ENCODE data around the gene ENDOG. TPM values are rescaled to one million over a fixed set of nuclear protein-coding genes. Genes with fewer than 3 reads are reported as not detected.

Gene ENDOG
- total and polyA plus RNA-seq, 5 experiments from 2014 or later, result 15.0 to 34.0 (median 16.3) TPM

DNA sequence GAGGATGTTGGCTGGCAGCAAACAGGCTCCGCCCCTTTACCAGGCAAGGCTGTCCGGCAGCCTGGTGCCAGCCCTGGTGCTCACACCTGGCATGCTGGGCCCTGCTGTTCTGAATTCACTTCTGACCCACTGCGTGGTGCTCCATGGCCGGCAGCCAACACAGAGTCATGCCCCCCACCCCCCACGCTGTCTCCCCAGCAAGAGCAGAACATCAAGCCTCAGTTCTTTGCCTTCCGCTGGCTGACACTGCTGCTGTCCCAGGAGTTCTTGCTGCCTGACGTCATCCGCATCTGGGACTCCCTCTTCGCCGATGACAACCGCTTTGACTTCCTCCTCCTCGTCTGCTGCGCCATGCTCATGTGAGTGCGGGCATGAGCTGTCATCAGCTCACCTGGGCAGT lies 12.6 kb upstream of the ENDOG start:
- H3K27ac Mint-ChIP-seq, result peak overlapping the region in 2 of 10 donors; percentile 67 to 85
- H3K4me1 Mint-ChIP-seq, result peaks cover 0 to 2% (median 0%) of the 10 kb centered on the region in 4 donors
- ATAC-seq, result no peak

DNA sequence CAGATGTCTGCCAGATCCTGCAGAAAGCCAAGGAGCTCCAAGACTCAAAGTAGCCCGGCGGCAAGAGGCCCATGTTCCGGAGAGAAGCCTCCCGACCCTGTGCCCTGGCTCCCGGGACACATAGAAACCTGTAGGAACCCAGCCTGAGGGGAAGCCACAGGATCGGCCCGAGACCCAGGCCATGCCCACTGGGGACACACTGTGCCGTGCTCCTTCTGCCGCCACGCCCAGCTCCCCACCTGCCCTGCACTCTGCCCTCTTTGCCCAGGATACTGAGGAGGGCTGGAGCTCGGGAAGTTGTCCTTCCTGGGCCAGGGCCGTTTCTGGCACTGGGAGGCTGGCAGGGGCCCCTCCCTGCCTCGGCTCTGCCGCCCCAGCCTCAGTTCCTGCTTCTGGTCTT lies 10.5 kb upstream of the ENDOG start:
- H3K27me3 Mint-ChIP-seq, result no peaks in the 10 kb centered on the region
- peaks cover 0 to 2% (median 0%) of the 10 kb centered on the region in 4 donors for H3K4me1 Mint-ChIP-seq
- ATAC-seq, result no peak
- POLR2A ChIA-PET, result no interaction called here
- H3K9me3 Mint-ChIP-seq, result no peaks in the 10 kb centered on the region
- H3K27ac Mint-ChIP-seq, result no peak overlapping the region
- DNase-seq, result no peak
- H3K4me3 Mint-ChIP-seq, result no peak overlapping the region
- peaks cover 0 to 38% (median 9%) of the 10 kb centered on the region in 3 donors for H3K36me3 Mint-ChIP-seq

More for the DNA sequence above, 12.6 kb upstream of the ENDOG start:
- Mint-ChIP-seq H3K27me3 (no peaks in the 10 kb centered on the region), H3K4me3 (no peak overlapping the region), H3K36me3 (peaks cover 0 to 57% (median 9%) of the 10 kb centered on the region in 3 donors), H3K9me3 (no peaks in the 10 kb centered on the region)
- DNase-seq, result no peak
- POLR2A ChIA-PET, result interaction anchor here (0.9 kb wide), 1 partner anchor 10 kb away, joined by 3 read pairs; no protein-coding TSS in a partner anchor

DNA sequence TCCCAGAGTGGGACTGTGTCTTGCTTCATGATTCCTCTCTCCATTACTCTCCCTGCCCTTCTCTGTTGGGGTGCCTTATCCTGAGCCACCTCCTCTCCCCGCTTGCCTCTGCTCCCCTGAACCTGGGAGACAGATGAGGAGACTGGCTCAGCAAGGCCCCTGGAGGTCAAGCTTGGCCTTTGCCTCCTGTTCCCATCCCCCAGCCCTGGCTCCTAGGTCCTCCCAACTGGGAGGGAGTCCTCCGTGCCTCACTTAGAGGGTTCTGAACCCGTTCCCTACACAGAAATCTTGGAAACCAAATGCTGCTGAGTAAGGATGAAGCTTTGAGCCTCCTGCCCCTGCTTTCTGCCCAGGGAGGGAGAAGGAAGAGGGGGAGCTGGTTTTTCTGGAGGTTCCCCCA lies 9.8 kb upstream of the ENDOG start:
- no peak for ATAC-seq
- Mint-ChIP-seq H3K27ac (peak overlapping the region in 2 of 10 donors; percentile 11 to 57), H3K4me1 (peaks cover 0 to 2% (median 0%) of the 10 kb centered on the region in 4 donors), H3K27me3 (no peaks in the 10 kb centered on the region), H3K9me3 (no peaks in the 10 kb centered on the region), H3K36me3 (peaks cover 0 to 31% (median 7%) of the 10 kb centered on the region in 3 donors), H3K4me3 (no peak overlapping the region)
- DNase-seq, result no peak
- POLR2A ChIA-PET, result interaction anchor here (0.6 to 1.2 kb wide), 2 partner anchors 10 to 153 kb away, joined by 3 read pairs; partner anchors contain the start of gene ENDOG

DNA sequence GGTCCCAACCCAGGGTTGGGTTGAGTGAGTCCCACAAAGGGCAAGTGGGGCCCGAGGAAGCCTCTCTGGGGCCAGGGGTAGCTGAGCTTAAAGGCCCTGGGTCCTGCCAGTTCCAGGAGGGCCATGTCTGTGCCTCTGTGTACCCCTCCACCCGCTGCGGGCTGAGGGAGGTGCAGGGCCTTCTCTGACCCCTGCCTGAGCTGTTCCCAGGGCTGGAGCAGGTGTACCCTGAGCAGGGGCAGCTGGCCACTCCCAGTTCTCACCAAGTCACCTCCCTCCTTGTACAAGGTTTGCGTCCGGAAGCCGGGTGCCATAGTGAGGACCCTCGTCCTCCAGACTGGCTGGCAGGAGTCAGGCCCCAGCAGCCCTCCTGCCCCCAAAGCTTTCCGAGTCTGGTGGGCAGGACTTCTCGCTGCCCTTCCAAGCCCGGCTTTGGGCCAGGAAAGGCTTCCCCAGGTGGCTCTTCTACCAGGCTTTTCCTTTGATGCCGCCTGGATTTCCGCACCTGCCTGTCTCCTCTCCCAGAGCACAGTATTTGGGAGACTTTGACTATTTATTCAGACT lies 9.2 kb upstream of the ENDOG start:
- H3K9me3 Mint-ChIP-seq, result no peaks in the 10 kb centered on the region
- no peaks in the 10 kb centered on the region for H3K27me3 Mint-ChIP-seq
- no peak for DNase-seq
- H3K27ac Mint-ChIP-seq, result peak overlapping the region in 1 of 10 donors; percentile 56
- H3K36me3 Mint-ChIP-seq, result peaks cover 0 to 25% (median 6%) of the 10 kb centered on the region in 3 donors
- POLR2A ChIA-PET, result interaction anchor here (0.5 to 1.2 kb wide), 2 partner anchors 9 to 276 kb away, joined by 3 to 5 read pairs; partner anchors contain the start of gene ENDOG
- H3K4me3 Mint-ChIP-seq, result no peak overlapping the region
- ATAC-seq, result no peak
- peaks cover 0 to 2% (median 0%) of the 10 kb centered on the region in 4 donors for H3K4me1 Mint-ChIP-seq

DNA sequence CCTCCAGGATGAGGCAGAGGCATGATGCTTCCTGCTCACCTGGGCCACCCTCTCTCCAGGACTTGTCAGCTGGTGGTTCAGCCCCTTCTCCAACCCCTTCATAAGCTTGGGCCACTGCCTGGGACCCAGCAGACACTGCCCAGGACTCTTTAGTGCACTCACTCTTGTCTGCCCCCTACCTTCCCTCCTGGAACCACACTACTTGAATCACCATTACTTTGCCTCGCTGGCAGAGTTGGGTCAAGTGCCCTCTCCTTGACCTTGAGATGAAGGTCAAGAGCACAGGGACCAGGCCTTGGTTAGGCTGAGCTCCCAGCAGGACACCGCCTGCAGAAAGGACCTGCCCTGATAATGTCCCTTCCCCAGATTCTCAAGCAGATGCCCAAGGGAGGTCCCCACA lies 8.5 kb upstream of the ENDOG start:
- no peak overlapping the region for H3K4me3 Mint-ChIP-seq
- no peaks in the 10 kb centered on the region for H3K9me3 Mint-ChIP-seq
- peaks cover 0 to 2% (median 0%) of the 10 kb centered on the region in 4 donors for H3K4me1 Mint-ChIP-seq
- H3K36me3 Mint-ChIP-seq, result peaks cover 0 to 20% (median 6%) of the 10 kb centered on the region in 3 donors
- no peak for DNase-seq
- peak overlapping the region in 5 of 10 donors; percentile 7 to 91 (median 56) for H3K27ac Mint-ChIP-seq
- peak in 1 of 2 donors; percentile 18 for ATAC-seq
- POLR2A ChIA-PET, result interaction anchor here (0.5 to 1.2 kb wide), 2 partner anchors 8 to 277 kb away, joined by 3 to 5 read pairs; partner anchors contain the start of gene ENDOG
- H3K27me3 Mint-ChIP-seq, result no peaks in the 10 kb centered on the region

DNA sequence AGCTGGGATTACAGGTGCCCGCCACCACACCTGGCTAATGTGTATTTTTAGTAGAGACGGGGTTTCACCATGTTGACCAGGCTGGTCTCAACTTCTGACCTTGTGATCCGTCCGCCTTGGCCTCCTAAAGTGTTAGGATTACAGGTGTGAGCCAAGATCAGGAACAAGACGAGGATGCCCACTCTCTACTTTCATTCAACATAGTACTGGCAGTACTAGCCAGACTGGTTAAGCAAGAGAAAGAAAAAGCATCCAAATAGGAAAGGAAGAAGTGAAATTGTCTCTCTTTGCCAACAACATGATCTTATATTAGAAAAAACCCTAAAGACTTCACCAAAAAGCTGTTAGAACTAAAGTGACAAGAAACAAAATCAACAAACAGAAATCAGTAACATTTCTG lies 7.4 kb upstream of the ENDOG start:
- POLR2A ChIA-PET, result no interaction called here
- peak overlapping the region in 3 of 10 donors; percentile 10 to 56 (median 54) for H3K27ac Mint-ChIP-seq
- no peaks in the 10 kb centered on the region for H3K9me3 Mint-ChIP-seq
- H3K27me3 Mint-ChIP-seq, result no peaks in the 10 kb centered on the region
- H3K4me1 Mint-ChIP-seq, result peaks cover 0 to 2% (median 0%) of the 10 kb centered on the region in 4 donors
- no peak overlapping the region for H3K4me3 Mint-ChIP-seq
- DNase-seq, result no peak
- peaks cover 0 to 14% (median 2%) of the 10 kb centered on the region in 3 donors for H3K36me3 Mint-ChIP-seq
- no peak for ATAC-seq

DNA sequence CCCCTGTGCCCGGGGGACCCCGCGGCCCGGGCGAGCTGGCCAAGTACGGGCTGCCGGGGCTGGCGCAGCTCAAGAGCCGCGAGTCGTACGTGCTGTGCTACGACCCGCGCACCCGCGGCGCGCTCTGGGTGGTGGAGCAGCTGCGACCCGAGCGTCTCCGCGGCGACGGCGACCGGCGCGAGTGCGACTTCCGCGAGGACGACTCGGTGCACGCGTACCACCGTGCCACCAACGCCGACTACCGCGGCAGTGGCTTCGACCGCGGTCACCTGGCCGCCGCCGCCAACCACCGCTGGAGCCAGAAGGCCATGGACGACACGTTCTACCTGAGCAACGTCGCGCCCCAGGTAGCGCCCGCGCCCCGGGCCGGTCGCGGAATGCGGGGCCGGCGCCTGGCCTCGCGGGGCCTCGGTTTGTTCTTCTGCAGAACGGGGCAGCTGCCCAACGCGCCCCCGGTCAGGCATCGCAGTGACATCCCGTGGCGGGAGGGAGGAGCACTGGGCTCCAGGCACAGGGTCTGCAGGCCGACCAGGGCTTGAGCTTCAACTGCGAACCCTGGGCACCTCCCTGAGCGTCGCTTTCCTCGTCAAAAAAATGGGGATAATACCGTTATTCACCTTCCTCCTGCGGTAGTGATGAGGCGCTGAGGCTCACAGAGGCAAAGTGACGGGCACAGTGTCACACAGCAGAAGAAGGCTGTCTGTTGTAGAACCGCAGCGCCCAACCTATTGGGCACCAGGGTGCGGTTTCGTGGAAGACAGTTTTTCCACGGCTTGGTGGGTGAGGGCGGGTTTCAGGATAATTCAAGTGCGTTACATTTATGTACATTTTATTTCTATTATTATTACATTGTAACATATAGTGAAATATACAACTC lies 777 bp downstream of the ENDOG start:
- no peaks in the 10 kb centered on the region for H3K27me3 Mint-ChIP-seq
- peak overlapping the region; percentile 62 to 92 (median 82) for H3K4me3 Mint-ChIP-seq
- peaks cover 0 to 14% (median 3%) of the 10 kb centered on the region in 3 donors for H3K36me3 Mint-ChIP-seq
- peak; percentile 52 to 61 for ATAC-seq
- no peaks in the 10 kb centered on the region for H3K9me3 Mint-ChIP-seq
- peak in 8 of 10 donors; percentile 6 to 54 (median 36) for DNase-seq
- H3K27ac Mint-ChIP-seq, result peak overlapping the region in 9 of 10 donors; percentile 55 to 88 (median 66)
- POLR2A ChIA-PET, result interaction anchor here (0.5 to 3.7 kb wide), 13 partner anchors 9 to 448 kb away, joined by 3 to 38 read pairs (median 5); partner anchors contain the start of genes GLE1, KYAT1, LRRC8A and SET
- H3K4me1 Mint-ChIP-seq, result peaks cover 6 to 26% (median 23%) of the 10 kb centered on the region in 4 donors

DNA sequence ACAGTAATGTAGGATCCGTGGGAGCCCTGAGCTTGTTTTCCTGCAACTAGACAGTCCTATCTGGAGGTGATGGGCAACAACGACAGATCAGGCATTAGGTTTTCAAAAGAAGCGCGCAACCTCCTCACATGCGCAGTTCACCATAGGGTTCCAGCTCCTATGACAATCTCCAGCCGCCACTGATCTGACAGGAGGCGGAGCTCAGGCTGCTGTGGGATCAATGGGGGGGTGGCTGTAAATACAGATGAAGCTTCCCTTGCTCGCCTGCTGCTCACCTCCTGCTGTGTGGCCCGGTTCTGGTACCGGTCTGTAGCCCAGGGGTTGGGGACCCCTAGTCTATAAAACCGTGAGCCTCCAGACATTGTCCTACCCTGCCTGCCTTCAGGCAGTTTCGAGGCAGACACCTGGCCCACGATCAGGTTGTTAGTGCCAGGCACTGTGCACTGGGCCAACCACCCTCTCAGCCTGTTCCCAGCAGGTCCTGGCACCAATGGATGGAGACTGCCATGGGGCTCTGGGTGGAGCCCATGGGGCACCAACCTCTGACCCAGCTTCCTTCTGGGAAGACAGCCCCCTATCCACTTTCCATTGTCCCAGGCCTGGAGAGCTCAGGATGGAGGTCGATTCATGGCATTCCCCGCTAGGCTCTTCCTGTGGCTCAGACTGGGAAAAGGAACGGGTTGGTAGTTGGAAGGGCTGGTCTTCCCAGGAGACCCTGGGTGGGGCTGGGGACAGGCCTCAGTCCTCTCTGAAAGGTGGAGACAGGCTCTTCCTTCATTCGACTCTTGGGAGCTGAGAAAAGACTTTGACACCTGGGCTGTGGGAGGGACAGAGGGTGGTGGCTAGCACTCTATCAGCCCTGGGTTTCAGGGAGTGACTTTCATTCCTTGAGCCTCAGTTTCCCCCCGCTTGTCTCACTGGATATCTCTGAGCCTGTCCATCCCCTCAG lies 1.7 kb downstream of the ENDOG start:
- Mint-ChIP-seq H3K4me3 (peak overlapping the region; percentile 44 to 92 (median 82)), H3K36me3 (peaks cover 0 to 21% (median 3%) of the 10 kb centered on the region in 3 donors), H3K27me3 (no peaks in the 10 kb centered on the region), H3K9me3 (no peaks in the 10 kb centered on the region), H3K27ac (peak overlapping the region in 8 of 10 donors; percentile 50 to 84 (median 60)), H3K4me1 (peaks cover 6 to 29% (median 23%) of the 10 kb centered on the region in 4 donors)
- no peak for DNase-seq
- POLR2A ChIA-PET, result interaction anchor here (0.5 to 3.7 kb wide), 3 partner anchors 8 to 34 kb away, joined by 3 to 38 read pairs (median 19); partner anchors contain the start of gene SPOUT1
- ATAC-seq, result no peak

DNA sequence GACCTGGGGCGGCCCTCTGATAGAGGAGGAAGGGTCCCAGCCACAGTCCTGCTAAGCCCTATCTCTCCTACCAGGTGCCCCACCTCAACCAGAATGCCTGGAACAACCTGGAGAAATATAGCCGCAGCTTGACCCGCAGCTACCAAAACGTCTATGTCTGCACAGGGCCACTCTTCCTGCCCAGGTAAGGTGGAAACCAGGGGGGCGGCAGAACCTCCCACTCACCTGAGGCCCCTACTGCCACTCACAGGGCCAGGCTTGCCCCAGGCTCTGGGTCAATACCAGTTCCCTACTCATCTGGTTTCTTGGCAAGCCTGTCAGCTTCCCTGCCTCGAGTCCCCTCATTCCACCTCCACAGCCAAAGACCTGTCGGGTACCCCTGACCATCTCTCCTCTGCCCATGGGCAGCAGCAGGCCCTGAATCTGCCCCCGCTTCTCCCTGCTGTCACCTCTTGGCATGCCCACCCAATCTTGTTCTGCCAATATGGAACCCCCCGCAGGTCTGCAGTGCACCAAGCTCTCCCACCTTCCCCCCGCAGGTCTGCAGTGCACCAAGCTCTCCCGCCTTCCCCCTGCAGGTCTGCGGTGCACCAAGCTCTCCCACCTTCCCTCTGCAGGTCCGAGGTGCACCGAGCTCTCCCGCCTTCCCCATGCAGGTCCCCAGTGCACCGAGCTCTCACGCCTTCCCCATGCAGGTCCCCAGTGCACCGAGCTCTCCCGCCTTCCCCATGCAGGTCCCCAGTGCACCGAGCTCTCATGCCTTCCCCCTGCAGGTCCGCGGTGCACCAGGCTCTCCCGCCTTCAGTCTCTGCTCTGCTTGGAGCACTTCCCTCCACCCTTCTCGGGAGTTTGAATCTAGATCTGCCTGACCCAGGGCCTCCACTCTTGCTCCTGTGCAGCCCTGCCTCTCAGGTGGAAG lies 2.6 kb downstream of the ENDOG start:
- Mint-ChIP-seq H3K4me3 (peak overlapping the region; percentile 15 to 89 (median 44)), H3K9me3 (no peaks in the 10 kb centered on the region), H3K27me3 (no peaks in the 10 kb centered on the region), H3K4me1 (peaks cover 6 to 29% (median 23%) of the 10 kb centered on the region in 4 donors), H3K36me3 (peaks cover 0 to 30% (median 3%) of the 10 kb centered on the region in 3 donors), H3K27ac (peak overlapping the region in 9 of 10 donors; percentile 15 to 84 (median 60))
- ATAC-seq, result no peak
- POLR2A ChIA-PET, result interaction anchor here (3.7 kb wide), 1 partner anchor 9 kb away, joined by 38 read pairs; the partner anchor contains the start of gene SPOUT1
- no peak for DNase-seq

DNA sequence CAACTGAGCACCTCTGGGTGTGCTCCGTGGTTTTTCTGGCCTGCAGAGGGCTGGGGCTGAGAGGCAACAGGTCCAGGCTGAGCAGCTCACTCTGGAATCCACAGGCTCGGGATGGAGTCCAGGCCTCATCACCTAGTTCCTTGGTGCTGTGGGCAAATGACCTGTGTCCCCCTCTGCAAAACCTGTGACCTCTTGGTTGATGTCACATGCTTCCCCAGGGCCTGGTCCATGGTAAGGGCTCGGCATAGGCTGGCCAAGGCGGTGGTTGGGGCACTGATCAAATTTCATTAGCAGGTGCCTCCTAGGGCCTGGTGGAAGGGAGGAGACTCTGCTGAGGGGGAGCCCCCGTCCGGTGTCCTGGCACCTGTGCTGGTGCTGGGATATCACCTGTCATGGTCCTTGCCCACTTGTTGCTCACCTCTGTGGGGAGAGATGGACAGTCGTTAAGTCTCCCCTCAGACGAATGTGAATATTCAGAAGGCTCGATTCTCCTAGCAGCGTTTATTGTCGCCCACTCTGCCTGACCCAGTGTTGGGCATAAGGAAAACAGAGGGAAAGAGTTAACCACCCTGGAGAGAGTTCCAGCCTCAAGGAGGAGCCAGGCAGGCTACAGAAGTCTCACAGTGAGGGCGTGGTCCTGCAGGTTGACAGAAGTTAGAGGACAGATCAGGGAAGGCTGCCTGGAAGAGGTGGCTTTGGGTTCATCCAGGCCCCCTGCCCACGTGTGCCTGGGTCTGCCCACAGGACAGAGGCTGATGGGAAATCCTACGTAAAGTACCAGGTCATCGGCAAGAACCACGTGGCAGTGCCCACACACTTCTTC lies 3.5 kb downstream of the ENDOG start:
- Mint-ChIP-seq H3K27ac (peak overlapping the region in 6 of 10 donors; percentile 21 to 84 (median 52)), H3K4me3 (peak overlapping the region in 4 of 10 donors; percentile 15 to 82 (median 38)), H3K9me3 (no peaks in the 10 kb centered on the region), H3K27me3 (no peaks in the 10 kb centered on the region), H3K36me3 (peaks cover 0 to 34% (median 3%) of the 10 kb centered on the region in 3 donors), H3K4me1 (peaks cover 6 to 29% (median 23%) of the 10 kb centered on the region in 4 donors)
- POLR2A ChIA-PET, result no interaction called here
- ATAC-seq, result no peak
- DNase-seq, result no peak
